HG03103 (cell line): ENCODE results near the gene CDH7.

Experiments
- ATAC-seq: cut with Tn5 transposase; IDR thresholded peaks from one replicate; pipeline ENCODE4 v1.9.1; 2021; ENCODE audit warnings: low read depth; ENCODE audit not compliant: unreplicated experiment

The CDH7 gene

GRCh38 chr18:65906621-65907034 lies 155.8 kb downstream of the CDH7 start:
- ATAC-seq: no peak

GRCh38 chr18:65907281-65907680 lies 156.5 kb downstream of the CDH7 start:
- no peak for ATAC-seq

GRCh38 chr18:65919018-65919417 lies 168.2 kb downstream of the CDH7 start:
- no peak for ATAC-seq

GRCh38 chr18:65919663-65920062 lies 168.9 kb downstream of the CDH7 start:
- no peak for ATAC-seq

- no peak for ATAC-seq
These were observed 171.3 kb downstream of the CDH7 start for GRCh38 chr18:65922103-65922502.

GRCh38 chr18:65924904-65925303 lies 174.1 kb downstream of the CDH7 start:
- ATAC-seq: no peak

DNA sequence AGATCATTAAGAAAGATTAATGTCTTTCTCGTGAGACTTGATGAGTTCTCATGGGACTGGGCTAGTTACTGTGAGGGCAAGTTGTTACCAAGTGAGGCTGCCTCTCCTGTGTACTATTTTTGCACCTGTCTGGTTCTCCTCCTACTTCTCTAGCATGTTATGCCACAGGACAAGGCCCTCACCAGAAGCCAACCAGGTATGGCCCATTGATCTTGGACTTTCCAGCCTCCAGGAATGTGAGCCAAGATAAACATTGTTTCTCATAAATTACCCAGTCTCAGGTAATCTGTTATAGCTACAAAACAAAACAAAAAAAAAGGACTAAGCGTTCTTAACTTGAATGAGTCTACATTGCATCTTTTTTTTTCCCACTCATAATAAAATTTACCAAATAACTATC lies 184.1 kb downstream of the CDH7 start:
- no peak for ATAC-seq

DNA sequence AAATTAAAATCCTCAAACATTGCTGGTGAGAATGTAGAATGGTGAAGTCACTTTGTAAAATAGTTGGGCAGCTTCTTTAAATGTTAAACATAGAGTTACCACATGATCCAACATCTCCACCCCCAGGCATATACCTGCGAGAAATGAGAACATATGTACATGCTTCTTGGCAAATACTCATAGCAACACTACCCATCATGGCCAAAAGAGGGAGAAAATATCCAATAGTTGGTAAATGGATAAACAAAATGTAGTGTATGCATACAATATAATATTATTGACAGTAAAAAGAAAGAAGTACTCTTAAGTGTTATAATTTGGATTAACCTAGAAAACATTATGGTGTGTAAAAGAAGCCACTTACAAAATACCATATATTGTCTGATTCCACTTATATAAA lies 185.9 kb downstream of the CDH7 start:
- ATAC-seq: no peak

- no peak for ATAC-seq
These were observed 186.4 kb downstream of the CDH7 start for GRCh38 chr18:65937180-65937579.

- ATAC-seq: peak; percentile 73
These were observed 188.0 kb downstream of the CDH7 start for GRCh38 chr18:65938592-65939372.
